GM21619 (cell line): ENCODE results near the gene CMC1.
"Not testable (repeated sequence)": the region's sequence is repeated elsewhere in the genome, so short reads cannot be mapped to it uniquely, and the experiment has no call there.

Experiments used
- ATAC-seq: cut with Tn5 transposase; IDR thresholded peaks from one replicate; pipeline ENCODE4 v1.9.1; 2021; ENCODE audit not compliant: unreplicated experiment

The CMC1 gene, protein sequence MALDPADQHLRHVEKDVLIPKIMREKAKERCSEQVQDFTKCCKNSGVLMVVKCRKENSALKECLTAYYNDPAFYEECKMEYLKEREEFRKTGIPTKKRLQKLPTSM

DNA sequence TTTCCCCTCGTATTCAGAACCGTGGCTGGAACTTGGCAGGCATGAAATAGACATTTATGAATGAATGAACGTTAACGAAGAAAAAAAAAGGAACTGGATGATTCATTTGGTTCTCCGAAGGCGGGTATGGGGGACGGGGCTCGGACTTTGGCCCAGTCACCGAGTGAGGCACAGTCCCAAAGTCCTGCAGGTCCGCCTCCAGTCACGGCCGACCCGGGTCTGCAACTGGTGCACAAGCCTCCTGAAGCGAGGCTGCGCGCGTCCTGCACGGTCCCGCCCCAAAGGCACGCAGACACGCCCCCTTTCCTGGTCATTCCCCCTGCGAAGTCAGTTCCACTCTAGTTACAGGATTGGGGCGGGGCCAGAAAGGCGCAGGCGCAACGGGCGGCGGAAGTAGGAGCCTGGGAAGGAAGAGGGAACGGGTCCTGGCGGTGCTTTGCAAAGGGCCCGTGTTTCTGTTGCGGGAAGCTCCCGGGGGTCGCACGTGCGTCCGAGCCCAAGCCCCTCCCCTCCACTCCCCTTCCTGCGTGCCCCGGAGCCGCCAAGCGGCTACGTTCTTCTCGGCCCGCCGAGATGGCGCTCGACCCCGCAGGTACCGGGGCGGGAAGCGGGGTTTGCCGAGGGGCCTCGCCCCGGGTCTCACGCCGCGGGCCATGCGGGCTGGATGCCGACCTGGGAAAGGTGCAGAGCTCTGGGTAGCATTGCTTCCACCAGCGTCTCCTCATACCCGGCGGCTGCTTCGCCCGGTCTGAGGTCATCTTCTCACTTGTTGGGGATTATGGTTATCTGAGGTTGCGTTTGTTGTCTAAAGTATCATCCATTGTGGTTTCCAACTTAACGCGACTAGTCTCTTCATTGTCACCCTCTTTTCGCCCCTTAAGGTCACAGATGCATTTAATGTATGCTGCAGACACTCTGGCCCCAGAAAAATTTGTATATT, at the start of gene CMC1:
Gene CMC1, plus strand, starts transcription at position 399 of the 940 bp plus-strand sequence. Its CDS starts 175 bp downstream, at position 574.
- peak; percentile 98 for ATAC-seq

DNA sequence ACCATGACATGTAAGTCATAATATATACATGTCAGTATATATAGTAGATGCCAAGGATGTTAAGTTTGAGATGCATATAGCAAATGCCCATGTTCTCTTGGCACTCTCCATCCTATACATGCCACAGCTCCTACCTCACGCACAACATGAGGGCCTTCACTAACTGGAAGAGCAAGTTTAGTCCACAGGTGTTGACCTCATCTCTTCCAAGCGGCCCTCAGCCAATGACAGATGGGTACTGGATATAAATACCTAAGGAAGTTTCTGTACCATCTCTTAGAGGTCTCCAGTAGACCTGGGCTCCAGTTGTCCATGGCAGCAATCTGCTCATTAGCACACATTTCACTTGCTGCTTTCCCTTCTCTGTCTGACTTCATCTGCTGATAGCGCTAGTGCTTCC, 43.3 kb upstream of the CMC1 start:
- no peak for ATAC-seq

DNA sequence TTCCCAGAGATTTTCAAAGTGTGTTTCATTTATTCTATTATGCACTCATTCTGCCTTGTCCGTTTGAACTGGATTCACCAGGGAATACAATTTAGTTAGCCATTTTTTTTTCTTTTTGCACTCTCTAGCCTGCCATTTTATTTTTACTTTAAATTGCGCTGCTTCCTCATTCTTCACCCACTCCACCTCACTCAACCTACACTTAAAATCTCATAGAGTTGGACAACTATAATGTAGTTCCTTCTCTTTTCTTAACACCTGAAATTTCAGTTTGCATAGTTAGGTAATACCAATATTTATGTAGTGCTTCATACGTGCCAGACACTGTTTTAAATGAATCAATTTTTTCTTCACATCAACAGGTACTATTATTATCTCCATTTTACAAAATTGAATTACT, 42.4 kb upstream of the CMC1 start:
- ATAC-seq, result no peak

DNA sequence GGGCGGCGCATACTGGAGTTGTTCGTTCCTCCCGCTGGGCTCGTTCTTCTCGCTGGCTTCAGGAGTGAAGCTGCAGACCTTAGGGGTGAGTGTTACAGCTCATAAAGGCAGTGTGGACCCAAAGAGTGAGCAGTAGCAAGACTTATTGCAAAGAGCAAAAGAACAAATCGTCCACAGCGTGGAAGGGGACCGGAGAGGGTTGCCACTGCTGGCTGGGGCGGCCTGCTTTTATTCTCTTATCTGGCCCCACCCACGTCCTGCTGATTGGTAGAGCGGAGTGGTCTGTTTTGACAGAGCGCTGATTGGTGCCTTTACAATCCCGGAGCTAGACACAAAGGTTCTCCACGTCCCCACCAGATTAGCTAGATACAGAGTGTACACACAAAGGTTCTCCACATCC, 41.8 kb upstream of the CMC1 start:
- not testable (repeated sequence) for ATAC-seq

DNA sequence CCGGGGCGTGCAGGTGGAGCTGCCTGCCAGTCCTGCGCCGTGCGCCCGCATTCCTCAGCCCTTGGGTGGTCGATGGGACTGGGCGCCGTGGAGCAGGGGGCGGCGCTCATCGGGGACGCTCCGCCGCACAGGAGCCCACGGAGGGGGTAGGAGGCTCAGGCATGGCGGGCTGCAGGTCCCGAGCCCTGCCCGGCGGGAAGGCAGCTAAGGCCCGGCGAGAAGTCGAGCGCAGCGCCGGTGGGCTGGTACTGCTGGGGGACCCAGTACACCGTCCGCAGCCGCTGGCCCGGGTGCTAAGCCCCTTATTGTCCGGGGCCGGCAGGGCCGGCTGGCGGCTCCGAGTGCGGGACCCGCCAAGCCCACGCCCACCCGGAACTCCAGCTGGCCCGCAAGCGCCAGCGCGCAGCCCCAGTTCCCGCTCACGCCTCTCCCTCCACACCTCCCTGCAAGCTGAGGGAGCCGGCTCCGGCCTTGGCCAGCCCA, 41.0 kb upstream of the CMC1 start:
- ATAC-seq, result not testable (repeated sequence)

DNA sequence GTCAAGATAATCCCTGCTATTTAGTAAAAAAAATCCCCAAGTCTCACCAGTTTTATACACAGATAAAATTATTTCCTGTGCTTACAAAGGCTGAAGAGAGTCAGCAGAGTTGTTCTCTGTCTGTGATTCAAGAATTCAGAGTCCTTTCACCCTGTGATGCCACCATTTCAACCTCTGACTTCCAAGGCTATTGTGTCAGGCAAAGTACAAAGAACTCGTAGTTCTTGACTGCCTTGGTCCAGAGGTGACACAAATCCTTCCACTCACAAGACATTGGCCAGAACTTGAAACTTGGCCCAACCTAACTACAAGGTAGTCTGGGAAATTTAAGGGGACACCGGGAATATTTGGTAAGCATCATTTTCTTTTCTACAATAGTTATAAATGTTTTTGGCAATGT, 34.9 kb upstream of the CMC1 start:
- ATAC-seq, result no peak

DNA sequence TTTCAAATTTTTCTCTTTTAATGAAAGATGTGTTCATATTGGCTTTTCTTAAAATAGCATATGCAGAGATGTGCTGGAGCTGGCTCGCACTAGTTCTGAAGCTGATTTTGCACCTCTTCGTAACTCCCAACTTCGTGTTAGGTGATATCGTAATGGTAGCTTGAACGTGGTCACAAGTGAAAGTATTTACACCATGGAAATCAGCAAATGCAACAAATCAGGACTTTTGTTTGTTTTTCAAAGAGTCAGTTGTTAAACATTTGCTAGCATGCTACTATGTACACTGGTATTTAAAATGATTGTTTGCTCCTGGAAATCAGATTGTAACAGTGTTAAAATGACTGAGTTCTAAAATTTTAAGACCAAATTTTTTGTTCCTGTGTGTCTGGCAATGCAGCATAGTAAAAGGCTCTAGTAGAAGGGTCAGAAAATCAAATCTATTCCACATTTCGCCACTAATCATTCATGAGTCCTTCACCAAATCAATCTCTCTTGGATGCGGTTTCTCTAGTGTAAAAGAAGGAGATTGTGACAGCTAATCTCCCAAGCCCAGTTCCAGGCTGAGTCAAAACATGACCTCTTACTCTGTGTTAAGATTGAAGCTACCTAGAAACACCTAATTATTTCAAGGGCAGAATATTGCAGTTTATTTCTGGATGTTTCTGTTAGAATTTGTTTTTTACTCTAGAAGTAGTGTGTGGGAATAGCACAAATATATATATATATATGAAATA, 34.3 kb upstream of the CMC1 start:
- ATAC-seq, result no peak

DNA sequence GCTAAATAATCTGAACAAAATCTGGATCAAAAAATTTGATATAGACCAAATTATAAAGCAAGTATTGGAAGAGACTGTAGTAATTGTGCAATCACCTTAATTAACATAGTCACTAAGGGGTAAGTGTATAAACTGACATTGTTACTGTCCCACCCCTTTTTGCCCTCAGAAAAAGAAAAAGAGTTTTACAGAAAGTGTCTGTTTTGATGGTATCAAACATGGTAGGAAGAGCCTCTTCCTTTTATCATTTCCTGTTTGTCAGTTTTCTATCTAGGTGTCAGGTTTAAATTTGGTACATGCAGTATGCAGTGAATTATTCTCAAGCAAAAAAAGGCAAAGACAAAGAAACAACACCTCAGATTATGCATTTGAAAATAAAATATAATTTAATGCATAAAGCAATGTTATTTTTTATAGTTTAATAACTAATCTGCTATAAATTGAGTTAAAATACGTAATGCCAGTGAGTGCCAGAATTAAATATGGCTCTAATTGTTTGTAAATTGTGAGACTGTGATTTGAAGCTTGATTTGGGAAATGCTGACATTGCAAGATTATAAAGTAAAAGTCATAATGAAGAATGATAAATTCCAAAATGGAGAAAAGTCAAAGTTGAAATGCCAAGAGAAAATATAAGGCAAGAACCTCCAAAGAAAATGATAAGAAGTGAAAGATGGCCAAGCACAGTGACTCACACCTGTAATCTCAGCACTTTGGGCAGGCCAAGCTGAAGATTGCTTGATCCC, 30.3 kb upstream of the CMC1 start:
- no peak for ATAC-seq

DNA sequence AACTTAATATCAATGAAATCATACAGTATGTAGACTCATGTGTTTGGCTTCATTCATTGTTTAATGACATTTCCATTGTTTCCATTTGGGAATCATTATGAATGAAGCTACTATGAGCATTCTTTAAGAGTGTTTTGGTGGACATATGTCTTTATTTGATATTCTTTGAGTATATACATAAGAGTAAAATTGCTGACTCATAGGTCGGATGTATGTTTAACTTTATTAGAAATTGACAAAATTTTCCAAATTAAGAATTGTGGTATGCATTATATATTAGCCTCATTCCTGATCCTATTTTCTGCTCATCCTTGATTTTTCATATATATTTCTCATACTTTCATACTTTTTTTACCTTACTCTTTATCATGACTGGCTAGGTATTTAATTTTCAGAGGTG, 28.7 kb upstream of the CMC1 start:
- ATAC-seq, result no peak

DNA sequence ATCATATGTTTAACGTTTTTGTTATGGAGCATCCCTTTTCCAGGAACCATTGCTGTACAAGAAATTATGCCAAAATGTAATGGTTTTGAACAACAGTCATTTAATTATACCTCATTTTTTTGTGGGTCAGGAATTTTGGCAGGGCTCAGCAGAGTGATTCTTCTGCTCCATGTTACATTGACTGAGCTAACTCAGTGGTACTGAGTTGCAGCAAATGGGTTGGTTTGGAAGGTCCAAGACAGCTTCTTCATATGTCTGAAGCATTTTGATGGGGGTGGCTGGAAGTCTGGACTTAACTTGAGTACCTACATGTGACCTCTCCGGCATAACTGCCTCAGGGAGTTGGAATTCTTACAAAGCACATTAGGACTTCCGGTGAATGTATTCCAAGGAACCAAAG, 26.0 kb upstream of the CMC1 start:
- ATAC-seq, result no peak

DNA sequence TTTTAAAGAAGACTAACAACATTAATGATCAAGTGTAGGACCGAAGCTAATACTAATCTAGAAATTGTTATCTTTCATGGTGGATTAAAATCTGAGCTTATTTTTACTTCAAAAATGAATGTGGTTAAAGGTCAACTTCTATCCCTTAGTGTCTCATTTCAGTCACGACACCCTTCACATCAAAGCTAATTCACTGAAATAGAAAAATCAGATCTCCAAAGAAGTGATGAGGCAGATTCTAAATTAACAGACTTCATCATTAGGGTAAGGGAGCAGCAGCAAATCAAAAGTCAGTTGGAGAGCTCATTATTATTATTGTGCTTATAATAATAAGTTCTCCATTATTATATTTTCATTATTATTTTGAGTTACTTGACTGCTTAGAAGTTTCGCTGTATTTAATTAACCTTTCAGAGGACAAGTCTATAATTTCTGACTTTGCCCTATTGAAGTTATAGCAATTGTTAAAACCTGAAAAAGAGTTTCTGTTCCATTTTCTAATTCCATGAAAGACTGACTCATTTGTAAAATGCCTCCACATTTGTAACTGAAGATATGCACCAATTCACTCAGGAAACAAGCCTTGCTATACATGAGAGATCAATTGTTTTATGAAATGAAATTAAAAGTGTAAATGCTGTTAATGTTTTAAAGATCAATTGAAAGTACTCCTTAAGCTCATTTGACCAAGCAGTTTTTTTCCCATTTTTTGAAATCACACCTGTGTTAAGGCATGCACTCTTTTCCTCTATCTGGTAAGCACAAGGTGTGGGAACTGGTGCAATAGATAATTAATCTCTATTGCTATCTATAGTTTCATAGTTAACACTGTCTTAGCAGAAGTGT, 23.1 kb upstream of the CMC1 start:
- peak; percentile 78 for ATAC-seq

DNA sequence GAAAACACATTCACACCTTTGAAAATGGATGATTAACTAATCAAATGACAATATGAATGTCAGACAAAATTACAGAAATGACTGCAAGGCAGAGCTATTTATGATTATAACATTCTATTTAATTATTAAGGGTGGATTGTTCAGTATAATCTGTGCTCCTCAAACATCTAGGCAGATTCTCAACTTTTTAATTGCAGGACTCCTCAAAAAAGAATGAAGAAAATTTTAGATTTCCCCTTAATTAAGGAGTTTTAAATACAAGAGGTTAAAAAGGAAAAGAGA, 22.6 kb upstream of the CMC1 start:
- no peak for ATAC-seq

DNA sequence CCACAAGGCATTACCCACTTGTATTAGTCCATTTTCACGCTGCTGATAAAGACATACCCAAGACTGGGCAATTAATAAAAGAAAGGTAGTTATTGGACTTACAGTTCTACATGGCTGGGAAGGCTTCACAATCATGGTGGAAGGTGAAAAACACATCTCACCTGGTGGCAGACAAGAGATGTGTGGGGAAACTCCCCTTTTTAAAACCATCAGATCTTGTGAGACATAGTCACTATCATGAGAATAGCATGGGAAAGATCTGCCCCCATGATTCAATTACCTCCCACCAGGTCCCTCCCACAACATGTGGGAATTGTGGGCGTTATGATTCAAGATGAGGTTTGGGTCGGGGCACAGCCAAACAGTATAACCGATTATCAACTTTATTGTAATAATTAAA, 17.0 kb upstream of the CMC1 start:
- no peak for ATAC-seq

DNA sequence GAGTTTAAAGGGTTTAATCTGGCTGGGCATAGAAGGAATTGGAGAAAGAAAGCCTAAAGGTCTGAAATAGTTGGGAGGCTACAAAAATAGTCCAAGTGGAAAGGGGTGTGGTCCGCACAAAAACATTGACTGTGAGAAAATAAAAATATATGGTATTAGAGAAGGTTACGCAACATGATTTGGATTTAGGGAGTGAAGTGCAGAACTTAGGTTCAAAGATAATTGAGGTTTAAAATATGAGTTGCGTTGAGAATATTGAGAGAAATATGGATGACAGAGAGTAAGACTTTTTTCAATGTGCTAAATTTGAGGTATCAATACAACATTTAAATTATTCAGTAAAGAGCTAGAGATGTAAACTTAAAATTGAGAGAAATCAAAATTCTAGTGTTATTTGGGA, 15.4 kb upstream of the CMC1 start:
- ATAC-seq, result no peak

DNA sequence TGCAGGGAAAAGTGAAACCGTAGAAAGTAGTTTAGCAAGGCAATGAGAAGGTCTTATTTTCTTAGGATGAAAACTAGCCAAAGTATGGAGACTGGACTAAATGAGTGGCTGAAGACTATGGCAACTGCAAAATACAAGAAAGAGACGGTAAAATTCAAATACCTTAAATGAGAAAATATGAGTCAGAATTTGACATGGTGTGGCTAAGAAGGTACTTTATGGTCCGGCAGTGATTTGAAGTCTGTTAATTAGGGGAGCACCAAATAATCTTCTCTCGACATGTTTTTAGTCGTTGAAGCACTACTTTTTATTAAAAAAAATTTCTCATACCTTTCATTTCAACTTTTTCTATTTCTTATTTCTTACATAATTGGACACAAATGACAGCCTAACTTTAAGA, 12.8 kb upstream of the CMC1 start:
- no peak for ATAC-seq

DNA sequence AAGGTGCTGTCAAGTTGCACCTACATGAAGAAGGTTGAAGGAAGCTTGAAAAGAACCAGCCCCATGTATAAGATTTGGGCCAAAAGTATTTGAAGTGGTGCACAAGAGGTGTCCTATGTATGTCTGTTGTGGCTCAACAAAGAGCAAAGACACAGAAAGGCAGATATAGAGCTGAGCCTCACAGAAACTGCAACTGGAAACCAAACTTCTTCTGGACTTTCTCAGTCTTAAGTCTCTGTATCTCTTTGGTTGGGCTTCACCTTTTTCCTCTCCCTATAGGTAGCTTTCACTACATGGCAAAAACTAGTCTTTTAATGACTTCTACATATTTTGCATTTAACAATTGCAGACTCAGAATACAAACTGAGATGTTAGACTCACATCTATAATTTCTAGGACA, 8.8 kb upstream of the CMC1 start:
- no peak for ATAC-seq

DNA sequence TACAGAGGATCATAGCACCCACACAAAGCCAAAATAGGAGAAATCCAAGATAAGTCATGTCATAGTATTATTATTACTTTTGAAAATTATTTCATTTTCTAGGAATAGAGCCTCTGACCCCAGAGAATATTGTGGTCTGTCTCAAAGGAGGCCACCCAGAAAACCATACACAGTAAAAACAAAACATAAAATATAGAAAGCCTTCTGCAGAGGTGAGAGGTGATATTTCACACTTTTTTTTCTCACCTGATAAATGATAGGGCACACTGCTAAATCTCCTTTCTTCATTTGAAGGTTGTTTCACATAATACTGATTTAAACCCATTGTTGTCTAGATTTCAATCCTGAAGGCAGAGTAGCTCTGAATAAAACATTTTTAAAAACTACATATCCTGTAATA, 7.0 kb upstream of the CMC1 start:
- ATAC-seq, result no peak

DNA sequence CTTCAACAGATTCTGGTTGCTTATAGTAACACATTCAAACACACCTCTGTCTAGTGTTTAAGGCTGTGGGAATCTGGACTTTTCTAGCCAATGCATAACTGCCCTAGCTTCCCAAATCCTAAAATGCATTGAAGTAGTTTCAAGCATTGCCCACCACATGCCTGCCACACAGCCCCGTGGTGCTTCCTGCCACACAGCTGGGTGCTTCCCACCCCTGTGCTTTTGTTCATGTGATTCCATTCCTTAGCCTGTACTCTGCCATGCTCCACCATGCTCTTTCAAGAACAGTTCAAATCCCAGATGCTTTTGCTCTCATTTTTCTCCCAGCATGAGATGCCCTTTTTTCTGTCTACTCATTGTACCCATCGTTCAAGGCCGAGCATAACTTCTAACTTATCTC, 2.3 kb upstream of the CMC1 start:
- no peak for ATAC-seq

DNA sequence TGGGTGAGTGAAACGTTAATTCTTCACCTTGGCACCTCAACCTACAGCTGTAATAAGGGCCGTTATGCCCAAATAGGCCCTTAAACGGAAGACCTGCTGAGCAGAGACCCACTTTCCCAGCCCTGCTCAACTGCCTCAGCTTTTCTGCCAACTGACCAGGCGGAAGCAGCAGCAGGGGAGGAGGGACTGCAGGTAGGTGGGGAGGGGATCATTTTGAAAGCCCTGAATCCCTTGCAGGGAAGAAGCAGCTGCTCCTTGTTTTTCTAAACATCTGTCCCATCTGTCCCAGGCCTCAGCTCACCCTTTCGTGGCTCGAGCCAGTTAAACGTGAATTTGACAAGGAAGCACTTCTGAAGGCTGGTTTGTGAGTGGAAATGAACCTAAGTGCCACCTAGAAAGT, 978 bp upstream of the CMC1 start:
- ATAC-seq, result no peak

DNA sequence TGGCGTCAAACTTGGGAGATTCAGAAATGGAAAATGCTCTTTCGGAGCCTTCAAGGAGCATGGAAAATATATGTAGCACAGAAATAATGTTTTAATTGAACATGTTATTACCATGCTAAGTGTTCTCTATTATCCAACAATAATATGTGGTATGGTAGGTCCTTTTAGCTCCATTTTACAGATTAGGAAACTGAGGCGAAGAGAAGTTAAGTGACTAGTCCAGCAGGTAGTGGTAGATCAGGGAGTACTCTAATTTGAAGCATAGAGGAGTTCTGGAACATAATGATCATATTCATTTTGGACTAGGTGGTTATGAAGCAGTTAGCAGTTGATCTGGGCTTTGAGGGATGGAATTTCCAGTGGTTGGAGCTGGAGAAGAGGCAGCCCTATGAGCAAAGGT, 1.1 kb downstream of the CMC1 start:
- ATAC-seq, result no peak
